Spinal cord (tissue), 10 donors: Measurements from ENCODE around the gene UGT2A1. TPM values are rescaled to one million over a fixed set of nuclear protein-coding genes. Genes with fewer than 3 reads are reported as not detected.

Experiments
- DNase-seq, 6 donors: peaks; one replicate each; pipeline versions ENCODE4 v3.0.0 to v3.0.0-alpha.2; 2013 to 2015; ENCODE audit warnings: low spot score in 6 of 6, low read depth in 4 of 6
- H3K27ac ChIP-seq: one replicate; pipeline ENCODE4 v1.5.1; 2013; ENCODE audit warnings: low read depth, low read length, control low read depth
- H3K27me3 ChIP-seq: one replicate; pipeline ENCODE4 v1.6.1; 2013; ENCODE audit warnings: low read length; ENCODE audit not compliant: control insufficient read depth, insufficient read depth
- H3K36me3 ChIP-seq: one replicate; pipeline ENCODE4 v1.6.1; 2013; ENCODE audit warnings: low read length; ENCODE audit not compliant: control insufficient read depth, insufficient read depth
- H3K4me1 ChIP-seq: one replicate; pipeline ENCODE4 v1.6.1; 2013; ENCODE audit warnings: low read length; ENCODE audit not compliant: control insufficient read depth, insufficient read depth
- H3K4me3 ChIP-seq: one replicate; pipeline ENCODE4 v1.5.1; 2013; ENCODE audit warnings: low read depth, low read length, control low read depth
- H3K9me3 ChIP-seq: one replicate; pipeline ENCODE4 v1.6.1; 2013; ENCODE audit warnings: low read length; ENCODE audit not compliant: control insufficient read depth, insufficient read depth
- WGBS: methylation state at CpG from one replicate; pipeline ENCODE4 v1.1.5; 2013; ENCODE audit warnings: missing lambda C conversion rate; ENCODE audit not compliant: insufficient coverage; 5-methylcytosine and 5-hydroxymethylcytosine counted together
- polyA plus RNA-seq, 2 donors: library from polyadenylated mRNA; unstranded; fragments of 120-200 nt; gene quantifications; one replicate each; pipeline ENCODE4 v1.2.1, GENCODE V29; 2013; ENCODE audit not compliant: insufficient read length in 2 of 2
- total RNA-seq, 2 donors: library from RNA; depleted of rRNA in 1 of 2; stranded (reverse); fragments of 120-200 nt in 1 of 2; fragments of >200 nt in 1 of 2; gene quantifications; one replicate each; pipeline versions ENCODE4 v1.2.3 to v1.2.4, GENCODE V29; 2013 to 2014
- donor health status: healthy.

The UGT2A1 gene
- total and polyA plus RNA-seq, 4 donors, result 0.47 to 0.94 TPM; not detected in 2

DNA sequence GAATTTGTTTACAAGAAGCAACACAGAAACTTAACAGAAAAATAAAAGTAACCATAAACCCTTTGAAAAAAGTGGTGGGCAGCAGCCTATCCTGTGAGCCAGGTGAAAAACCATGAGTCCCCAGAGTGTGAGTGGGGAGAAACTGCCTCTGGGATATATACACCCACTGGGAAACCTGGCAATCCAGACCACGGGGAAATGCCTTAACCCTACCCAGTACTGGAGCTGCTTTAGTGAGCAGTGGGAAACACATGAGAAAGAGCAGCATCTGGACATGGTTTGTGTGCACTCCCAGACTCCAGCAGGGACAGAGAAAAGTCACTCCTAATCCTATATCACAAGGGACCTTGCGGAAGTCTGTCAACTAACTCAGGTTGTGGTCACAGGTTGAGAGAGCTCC is 53.0 kb downstream of the UGT2A1 start:
- Histone ChIP-seq H3K27ac (no peak overlapping the region), H3K4me1 (no peaks in the 10 kb centered on the region), H3K9me3 (no peaks in the 10 kb centered on the region), H3K27me3 (no peaks in the 10 kb centered on the region), H3K4me3 (no peak overlapping the region), H3K36me3 (no peaks in the 10 kb centered on the region)
- no peak for DNase-seq
- no CpG with 5 or more reads among the region's 2 CpGs for WGBS

DNA sequence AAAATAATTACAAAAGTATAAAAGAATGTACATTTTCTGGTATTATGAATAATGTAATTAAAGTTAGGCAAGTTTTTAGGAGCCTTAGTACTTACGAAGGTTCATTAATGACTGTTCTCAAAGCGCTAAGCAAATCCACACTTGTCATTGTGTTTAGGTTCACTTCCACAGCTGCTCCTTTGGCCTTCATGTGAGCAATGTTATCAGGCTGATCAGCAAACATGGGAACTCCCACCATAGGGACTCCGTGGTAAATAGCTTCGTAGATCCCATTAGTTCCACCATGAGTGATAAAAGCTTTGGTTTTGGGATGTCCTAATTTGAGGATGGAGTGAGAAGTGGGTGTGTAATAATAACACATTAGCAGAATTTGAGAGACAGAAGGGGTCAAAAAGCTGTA is 58.7 kb downstream of the UGT2A1 start:
- Histone ChIP-seq H3K9me3 (no peaks in the 10 kb centered on the region), H3K4me3 (no peak overlapping the region), H3K4me1 (no peaks in the 10 kb centered on the region), H3K27ac (no peak overlapping the region), H3K27me3 (no peaks in the 10 kb centered on the region), H3K36me3 (no peaks in the 10 kb centered on the region)
- 100% methylated on average over 1 of the region's 4 CpGs for WGBS
- no peak for DNase-seq

DNA sequence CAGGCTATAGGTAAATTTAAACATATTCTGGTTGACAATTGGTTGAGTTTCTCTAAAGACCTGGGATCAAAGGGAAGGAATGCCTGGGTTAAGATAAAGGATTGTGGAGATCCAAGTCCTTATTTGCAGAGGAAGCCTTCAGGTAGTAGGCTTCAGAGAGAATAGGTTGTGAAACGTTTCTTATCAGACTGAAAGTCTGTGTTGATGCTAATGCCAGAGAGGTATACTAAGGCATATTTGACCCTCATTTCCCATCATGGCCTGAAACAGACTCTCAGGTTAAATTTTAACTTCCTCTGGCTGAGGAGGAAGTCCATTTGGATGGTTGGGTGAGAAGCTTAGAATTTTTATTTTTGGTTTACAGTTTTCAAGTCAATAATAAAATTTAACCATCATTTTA is 61.7 kb downstream of the UGT2A1 start:
- Histone ChIP-seq H3K27ac (no peak overlapping the region), H3K27me3 (no peaks in the 10 kb centered on the region), H3K36me3 (no peaks in the 10 kb centered on the region), H3K4me1 (no peaks in the 10 kb centered on the region), H3K4me3 (no peak overlapping the region), H3K9me3 (no peaks in the 10 kb centered on the region)
- no peak for DNase-seq
- no CpG with 5 or more reads among the region's 1 CpG for WGBS

DNA sequence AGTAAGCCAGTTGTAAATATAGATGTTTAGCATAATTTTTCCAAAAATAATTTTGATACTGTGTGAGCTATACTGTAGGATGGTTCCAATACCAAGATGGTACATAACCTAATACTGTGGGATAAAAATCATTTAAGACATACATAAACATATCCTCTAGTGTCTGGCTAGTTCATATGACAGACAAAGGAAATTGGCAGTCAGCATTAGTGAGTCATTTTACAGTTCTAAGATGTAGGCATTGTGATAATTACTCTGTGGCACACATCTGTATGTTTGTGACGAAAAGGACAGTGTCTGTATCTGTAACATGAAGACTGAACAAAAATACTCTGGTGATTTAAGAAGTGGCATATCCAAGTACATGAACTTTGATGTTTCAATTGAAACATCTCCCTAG is 63.2 kb downstream of the UGT2A1 start:
- no peak for DNase-seq
- Histone ChIP-seq H3K36me3 (no peaks in the 10 kb centered on the region), H3K4me3 (no peak overlapping the region), H3K27me3 (no peaks in the 10 kb centered on the region), H3K27ac (no peak overlapping the region), H3K9me3 (no peaks in the 10 kb centered on the region), H3K4me1 (no peaks in the 10 kb centered on the region)
- no CpG with 5 or more reads among the region's 1 CpG for WGBS

DNA sequence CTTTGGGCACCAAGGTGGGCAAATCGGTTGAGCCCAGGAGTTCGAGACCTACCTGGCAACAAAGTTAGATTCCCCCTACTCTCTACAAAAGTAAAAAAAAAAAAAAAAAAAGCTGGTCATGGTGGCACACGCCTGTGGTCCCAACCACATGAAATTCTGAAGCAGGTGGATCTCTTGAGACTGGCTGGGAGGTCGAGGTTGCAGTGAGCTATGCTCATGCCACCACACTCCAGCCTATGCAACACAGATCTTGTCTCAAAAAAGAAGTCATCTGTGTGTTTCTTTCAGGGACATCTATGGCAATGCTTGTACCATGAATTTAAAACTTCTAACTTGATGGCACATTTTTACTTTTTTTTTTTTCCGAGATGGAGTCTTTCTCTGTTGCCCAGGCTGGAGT is 68.9 kb downstream of the UGT2A1 start:
- Histone ChIP-seq H3K27me3 (no peaks in the 10 kb centered on the region), H3K36me3 (no peaks in the 10 kb centered on the region), H3K4me1 (no peaks in the 10 kb centered on the region), H3K4me3 (no peak overlapping the region), H3K27ac (no peak overlapping the region), H3K9me3 (no peaks in the 10 kb centered on the region)
- 90% methylated on average over 3 of the region's 5 CpGs for WGBS
- no peak for DNase-seq

DNA sequence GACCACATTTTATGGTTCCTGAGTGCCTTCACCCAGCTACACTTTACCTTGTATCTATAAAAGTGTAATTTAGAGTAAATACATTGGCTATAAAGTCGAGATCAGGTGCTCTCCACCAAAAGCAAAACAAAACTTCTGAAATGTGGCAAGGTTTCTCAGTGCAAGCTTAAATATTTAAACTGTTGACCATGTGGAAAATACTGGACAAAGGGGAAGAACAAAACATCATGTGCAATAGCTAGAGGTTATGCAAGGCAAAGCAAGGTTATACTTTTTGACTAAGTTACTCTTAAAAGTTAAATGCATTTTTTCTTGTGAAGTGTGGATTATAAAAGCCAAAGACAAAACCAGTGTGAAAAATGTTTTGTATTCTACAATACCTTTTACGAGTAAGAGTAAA is 69.5 kb downstream of the UGT2A1 start:
- no peak overlapping the region for H3K27ac ChIP-seq
- no peaks in the 10 kb centered on the region for H3K4me1 ChIP-seq
- H3K9me3 ChIP-seq, result no peaks in the 10 kb centered on the region
- H3K4me3 ChIP-seq, result no peak overlapping the region
- no peaks in the 10 kb centered on the region for H3K36me3 ChIP-seq
- no peak for DNase-seq
- no CpG with 5 or more reads among the region's 2 CpGs for WGBS
- H3K27me3 ChIP-seq, result no peaks in the 10 kb centered on the region

DNA sequence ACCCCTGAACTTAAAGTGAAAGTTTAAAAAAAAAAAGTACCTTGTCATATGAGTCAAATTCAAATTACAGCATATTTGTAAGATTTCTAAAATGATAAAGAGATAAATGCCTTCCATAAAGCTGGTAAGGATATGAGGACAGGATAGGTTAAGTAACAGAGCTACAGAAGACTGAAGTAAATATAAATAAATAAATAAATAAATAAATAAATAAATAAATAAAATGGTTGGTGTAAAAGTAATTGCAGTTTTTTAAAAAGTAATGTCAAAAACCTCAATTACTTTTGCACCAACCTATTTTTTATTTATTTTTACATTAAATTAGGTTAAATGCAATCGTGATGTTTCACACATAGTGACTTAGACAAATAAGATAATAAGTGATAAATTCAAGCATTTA is 75.8 kb downstream of the UGT2A1 start:
- no peak for DNase-seq
- H3K27ac ChIP-seq, result no peak overlapping the region
- no CpG with 5 or more reads among the region's 1 CpG for WGBS

DNA sequence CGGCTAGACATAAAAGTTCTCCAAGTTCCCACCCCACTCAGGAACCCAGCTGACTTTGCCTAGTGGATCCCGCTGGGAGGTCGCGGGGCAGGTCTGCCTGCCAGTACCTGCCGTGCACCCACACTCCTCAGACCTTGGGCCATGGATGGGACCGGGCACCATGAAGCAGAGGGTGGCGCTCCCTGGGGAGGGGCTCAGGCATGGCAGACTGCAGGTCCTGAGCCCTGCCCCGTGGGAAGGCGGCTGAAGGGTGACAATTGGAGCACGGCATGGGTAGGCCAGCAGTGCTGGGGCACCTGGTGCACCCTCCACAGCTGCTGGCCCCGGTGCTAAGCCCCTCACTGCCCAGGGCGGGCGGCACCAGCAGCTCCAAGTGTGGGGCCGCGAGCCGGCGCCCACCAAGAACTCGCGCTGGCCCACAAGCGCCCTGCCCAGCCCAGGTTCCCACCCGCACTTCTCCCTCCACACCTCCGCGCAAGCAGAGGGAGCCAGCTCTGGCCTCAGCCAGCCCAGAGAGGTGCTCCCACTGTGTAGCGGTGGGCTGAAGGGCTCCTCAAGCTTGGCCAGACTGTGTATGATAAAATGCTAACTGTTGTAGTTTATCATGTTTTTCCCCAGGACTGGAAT is 76.7 kb downstream of the UGT2A1 start:
- WGBS, result 94% methylated on average over 20 of the region's 24 CpGs
- H3K4me1 ChIP-seq, result no peaks in the 10 kb centered on the region
- H3K4me3 ChIP-seq, result no peak overlapping the region
- no peaks in the 10 kb centered on the region for H3K36me3 ChIP-seq
- no peaks in the 10 kb centered on the region for H3K9me3 ChIP-seq
- H3K27ac ChIP-seq, result no peak overlapping the region
- H3K27me3 ChIP-seq, result no peaks in the 10 kb centered on the region
- DNase-seq, result no peak

More for the DNA sequence above, 75.8 kb downstream of the UGT2A1 start:
- Histone ChIP-seq H3K27me3 (no peaks in the 10 kb centered on the region), H3K4me1 (no peaks in the 10 kb centered on the region), H3K4me3 (no peak overlapping the region), H3K9me3 (no peaks in the 10 kb centered on the region), H3K36me3 (no peaks in the 10 kb centered on the region)

DNA sequence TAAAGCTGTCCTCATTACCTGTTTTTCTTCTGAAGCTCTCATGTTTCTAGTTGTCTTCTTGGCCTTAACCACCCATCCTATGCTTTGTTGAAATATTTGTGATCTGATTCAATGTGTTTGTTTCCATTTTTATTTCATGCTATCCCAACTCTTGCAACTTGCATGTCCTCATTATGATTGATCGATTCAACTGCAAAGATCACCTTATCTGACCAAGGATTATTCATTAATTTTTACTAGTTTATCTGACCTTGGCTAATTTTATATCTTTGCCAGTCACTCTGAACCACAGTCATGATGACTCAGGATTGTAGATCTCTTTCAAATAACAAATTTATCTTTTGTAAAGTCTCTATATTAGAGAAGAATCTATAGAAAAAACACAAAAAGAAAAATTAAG is 84.3 kb downstream of the UGT2A1 start:
- DNase-seq, result no peak
- Histone ChIP-seq H3K27me3 (no peaks in the 10 kb centered on the region), H3K27ac (no peak overlapping the region), H3K36me3 (no peaks in the 10 kb centered on the region), H3K4me1 (no peaks in the 10 kb centered on the region), H3K9me3 (no peaks in the 10 kb centered on the region), H3K4me3 (no peak overlapping the region)
- no CpG with 5 or more reads among the region's 1 CpG for WGBS

DNA sequence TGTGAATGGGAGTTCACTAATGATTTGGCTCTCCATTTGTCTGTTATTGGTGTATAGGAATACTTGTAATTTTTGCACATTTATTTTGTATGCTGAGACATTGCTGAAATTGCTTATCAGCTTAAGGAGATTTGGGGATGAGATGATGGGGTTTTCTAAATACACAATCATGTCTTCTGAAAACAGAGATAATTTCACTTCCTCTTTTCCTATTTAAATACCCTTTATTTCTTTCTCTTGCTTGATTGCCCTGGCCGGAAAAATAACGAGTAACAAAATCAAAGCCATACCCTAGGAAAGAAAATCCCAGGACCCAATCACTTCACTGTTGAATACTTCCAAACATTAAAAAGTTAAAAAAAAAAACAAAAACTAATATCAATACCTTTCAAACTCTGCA is 89.6 kb downstream of the UGT2A1 start:
- H3K4me1 ChIP-seq, result no peaks in the 10 kb centered on the region
- no peaks in the 10 kb centered on the region for H3K36me3 ChIP-seq
- 50% methylated on average over 2 of the region's 2 CpGs for WGBS

More for the DNA sequence above, 89.6 kb downstream of the UGT2A1 start:
- H3K27me3 ChIP-seq, result no peaks in the 10 kb centered on the region
- DNase-seq, result no peak
- H3K9me3 ChIP-seq, result no peaks in the 10 kb centered on the region
- H3K4me3 ChIP-seq, result no peak overlapping the region
- no peak overlapping the region for H3K27ac ChIP-seq
